Measurements from ENCODE around the gene PRAMEF11. TPM values are rescaled to one million over a fixed set of nuclear protein-coding genes. Genes with fewer than 3 reads are reported as not detected.
"Not testable (repeated sequence)": the region's sequence is repeated elsewhere in the genome, so short reads cannot be mapped to it uniquely, and the experiment has no call there.

The PRAMEF11 gene
- total and polyA plus RNA-seq, 11 donors: not detected

- Histone ChIP-seq H3K4me3 (no peak overlapping the region), H3K36me3 (no peaks in the 10 kb centered on the region), H3K9me3 (peaks cover 0 to 7% (median 0%) of the 10 kb centered on the region in 12 donors), H3K27me3 (no peaks in the 10 kb centered on the region), H3K4me1 (no peaks in the 10 kb centered on the region), H3K27ac (no peak overlapping the region)
- no peak for ATAC-seq
- WGBS, 4 donors: 50 to 59% (median 52%) methylated on average over 4 of the region's 4 CpGs
- TF ChIP-seq CTCF (IDR thresholded peaks at IDR 0.05) (no peak), POLR2A (IDR thresholded peaks at IDR 0.05) (no peak)
- intact Hi-C loops (cut with DNase I): no loop called here
- DNase-seq: no peak
Measured at GRCh38 chr1:12798911-12799310, 32.3 kb downstream of the PRAMEF11 start.

- H3K27ac ChIP-seq; H3K4me3 ChIP-seq; H3K4me1 ChIP-seq; intact Hi-C loops (cut with DNase I); H3K27me3 ChIP-seq; H3K36me3 ChIP-seq; DNase-seq; ATAC-seq; H3K9me3 ChIP-seq: not testable (repeated sequence)
- 63 to 73% (median 67%) methylated on average over 3 to 5 of the region's 5 CpGs for WGBS, 4 donors
Measured at GRCh38 chr1:12791097-12791496, 40.1 kb downstream of the PRAMEF11 start, which contains the start of gene PRAMEF1. PRAMEF1 (plus strand) TSS chr1:12791397; CDS start chr1:12793228, 1,831 bp downstream.

- peaks cover 0 to 31% (median 15%) of the 10 kb centered on the region in 12 donors for H3K9me3 ChIP-seq
- 78 to 93% (median 80%) methylated on average over 7 to 8 of the region's 8 CpGs for WGBS, 4 donors
- H3K27me3 ChIP-seq; H3K36me3 ChIP-seq; DNase-seq; H3K27ac ChIP-seq; ATAC-seq; H3K4me1 ChIP-seq; intact Hi-C loops (cut with DNase I); H3K4me3 ChIP-seq: not testable (repeated sequence)
Measured at GRCh38 chr1:12784729-12785128, 46.5 kb downstream of the PRAMEF11 start.

- H3K27me3 ChIP-seq; DNase-seq; H3K36me3 ChIP-seq; ATAC-seq; H3K4me1 ChIP-seq; H3K27ac ChIP-seq; intact Hi-C loops (cut with DNase I); H3K4me3 ChIP-seq: not testable (repeated sequence)
- WGBS, 4 donors: 29 to 43% (median 38%) methylated on average over 4 to 6 of the region's 7 CpGs
- peaks cover 0 to 31% (median 15%) of the 10 kb centered on the region in 12 donors for H3K9me3 ChIP-seq
Measured at GRCh38 chr1:12783783-12784182, 47.4 kb downstream of the PRAMEF11 start.

- H3K36me3 ChIP-seq; H3K4me1 ChIP-seq; H3K27me3 ChIP-seq; H3K27ac ChIP-seq; ATAC-seq; DNase-seq; H3K4me3 ChIP-seq; intact Hi-C loops (cut with DNase I): not testable (repeated sequence)
- 78 to 83% (median 80%) methylated on average over 4 to 5 of the region's 5 CpGs; no CpG with 5 or more reads in 1 of the 4 donors for WGBS, 4 donors
- peaks cover 0 to 31% (median 15%) of the 10 kb centered on the region in 12 donors for H3K9me3 ChIP-seq
Measured at GRCh38 chr1:12781488-12781887, 49.7 kb downstream of the PRAMEF11 start.

- ATAC-seq (no peak), DNase-seq (no peak)
- Histone ChIP-seq H3K27me3 (peaks cover 0 to 10% (median 0%) of the 10 kb centered on the region in 9 donors), H3K27ac (no peak overlapping the region), H3K9me3 (peaks cover 0 to 9% (median under 1%) of the 10 kb centered on the region in 12 donors), H3K4me1 (no peaks in the 10 kb centered on the region), H3K36me3 (no peaks in the 10 kb centered on the region), H3K4me3 (no peak overlapping the region)
- intact Hi-C loops (cut with DNase I): no loop called here
- WGBS, 4 donors: 75 to 85% (median 82%) methylated on average over 6 of the region's 6 CpGs
- TF ChIP-seq CTCF (IDR thresholded peaks at IDR 0.05) (no peak), POLR2A (IDR thresholded peaks at IDR 0.05) (no peak)
Measured at GRCh38 chr1:12778907-12779306, 52.3 kb downstream of the PRAMEF11 start.
